ENCODE data around the gene FOXP4. TPM values are rescaled to one million over a fixed set of nuclear protein-coding genes. Genes with fewer than 3 reads are reported as not detected.

FOXP4 gene
- polyA plus RNA-seq, 3 donors: 28.8 to 43.6 (median 36.4) TPM

GRCh38 chr6:41630069-41630468, 83.9 kb downstream of the FOXP4 start:
- no peak for DNase-seq (ENCODE audit: extremely low read depth in 1 of 11, low read depth in 9 of 11, low spot score in 4 of 11)

DNA sequence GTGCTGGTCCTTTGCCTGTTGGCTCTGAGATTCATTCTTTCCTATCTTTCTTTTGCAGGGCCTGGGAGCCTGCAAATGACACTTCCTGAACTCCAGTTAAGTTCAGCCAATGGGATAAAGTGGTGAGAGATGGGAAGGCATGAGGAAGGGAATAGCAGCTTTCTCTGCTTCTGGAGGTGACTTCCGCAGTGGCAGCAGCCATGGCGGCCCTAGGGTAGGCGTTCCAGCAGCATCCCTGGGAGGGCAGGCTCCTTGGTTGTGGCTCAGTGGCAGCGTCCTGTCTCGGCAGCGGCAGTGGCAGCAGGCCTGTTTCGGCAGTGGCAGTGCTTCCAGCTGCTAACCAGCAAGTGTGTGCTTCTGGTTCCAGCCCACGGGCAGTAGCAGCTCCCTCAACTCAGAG, 84.8 kb downstream of the FOXP4 start:
- DNase-seq (ENCODE audit: extremely low read depth in 1 of 11, low read depth in 9 of 11, low spot score in 4 of 11): no peak

- no peak for DNase-seq (ENCODE audit: extremely low read depth in 1 of 11, low read depth in 9 of 11, low spot score in 4 of 11)
Observed at GRCh38 chr6:41633056-41633634, 87.0 kb downstream of the FOXP4 start.

DNA sequence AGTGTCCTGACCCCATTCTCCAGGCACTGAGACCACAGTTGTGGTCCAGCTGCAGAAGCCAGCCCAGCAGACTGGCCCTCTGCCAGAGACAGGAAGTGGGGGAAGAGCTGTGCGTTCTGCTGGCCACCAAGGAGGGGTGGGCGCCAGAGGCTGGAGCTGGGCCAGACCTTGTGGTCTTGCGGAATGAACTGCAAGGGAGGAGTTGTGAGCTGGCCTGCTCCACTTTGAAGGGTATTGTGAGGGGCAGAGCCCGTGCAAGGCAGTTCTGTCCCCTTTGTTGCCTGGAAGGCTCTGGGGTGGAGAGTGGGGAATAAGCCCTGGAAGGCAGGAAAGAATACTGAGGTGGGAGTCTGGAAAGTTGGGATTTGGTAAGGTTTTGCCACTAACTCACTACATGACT, 88.5 kb downstream of the FOXP4 start:
- DNase-seq (ENCODE audit: extremely low read depth in 1 of 11, low read depth in 9 of 11, low spot score in 4 of 11): peak in 2 of 11 donors; percentile 59 to 74

- DNase-seq (ENCODE audit: extremely low read depth in 1 of 11, low read depth in 9 of 11, low spot score in 4 of 11): no peak
Observed at GRCh38 chr6:41635365-41635764, 89.2 kb downstream of the FOXP4 start.

DNA sequence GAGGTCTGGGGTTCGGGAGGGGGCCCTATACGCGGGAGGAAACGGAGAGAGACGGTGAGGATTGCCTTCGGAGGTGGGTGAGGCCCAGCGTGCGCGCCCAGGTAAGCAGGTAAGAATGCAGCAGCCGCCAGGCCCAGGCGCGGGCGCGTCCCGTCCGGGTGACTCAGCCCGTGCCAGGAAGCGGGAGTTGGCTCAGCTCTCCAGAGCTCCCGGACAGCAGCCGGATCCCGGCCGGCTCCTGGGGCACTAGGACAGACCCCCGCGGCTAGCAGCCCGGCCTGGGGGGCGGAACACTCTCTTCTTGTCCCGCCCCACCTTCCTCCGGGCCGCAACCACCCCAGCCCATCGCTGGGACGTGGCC, 90.6 kb downstream of the FOXP4 start:
- DNase-seq (ENCODE audit: extremely low read depth in 1 of 11, low read depth in 9 of 11, low spot score in 4 of 11): no peak

DNA sequence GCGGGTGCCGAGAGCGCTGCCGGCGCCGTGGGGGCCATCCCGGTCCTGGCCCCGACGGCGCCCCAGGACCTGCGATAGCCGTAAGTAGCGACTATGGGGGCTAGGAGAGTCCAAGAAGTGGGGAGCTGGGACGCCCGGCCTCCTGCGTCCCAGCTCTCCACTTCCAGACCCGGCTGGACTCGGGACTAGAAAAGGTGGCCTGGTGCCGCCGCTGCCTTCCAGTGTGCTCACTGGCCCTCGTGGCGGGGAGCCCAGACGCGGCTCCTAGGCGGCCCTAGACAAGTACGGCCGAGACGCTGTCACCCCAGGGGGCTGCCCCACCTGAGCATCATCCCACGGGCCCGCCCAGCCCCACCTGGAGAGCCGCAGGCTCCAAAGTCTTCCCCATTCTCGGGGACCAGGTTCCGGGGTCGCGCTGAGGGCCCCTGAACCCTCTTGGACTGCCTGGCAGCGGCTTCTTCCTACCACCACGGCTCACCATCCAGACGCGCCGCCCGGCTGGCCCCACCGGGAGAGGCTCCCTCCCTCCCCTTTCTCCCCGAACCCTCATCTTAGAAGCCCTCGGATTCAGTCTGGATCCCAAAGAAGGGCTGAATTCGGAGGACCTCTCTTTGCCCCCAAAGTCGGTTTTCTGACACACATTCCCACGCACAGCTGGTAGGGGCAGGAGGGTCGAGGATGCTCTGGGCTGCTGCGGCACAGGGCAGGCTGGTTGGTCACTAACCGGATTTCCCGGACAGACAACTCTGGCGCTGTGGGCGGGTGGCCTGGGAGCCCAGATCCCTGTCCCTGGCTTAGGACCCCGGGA, 91.2 kb downstream of the FOXP4 start:
- no peak for DNase-seq (ENCODE audit: extremely low read depth in 1 of 11, low read depth in 9 of 11, low spot score in 4 of 11)

DNA sequence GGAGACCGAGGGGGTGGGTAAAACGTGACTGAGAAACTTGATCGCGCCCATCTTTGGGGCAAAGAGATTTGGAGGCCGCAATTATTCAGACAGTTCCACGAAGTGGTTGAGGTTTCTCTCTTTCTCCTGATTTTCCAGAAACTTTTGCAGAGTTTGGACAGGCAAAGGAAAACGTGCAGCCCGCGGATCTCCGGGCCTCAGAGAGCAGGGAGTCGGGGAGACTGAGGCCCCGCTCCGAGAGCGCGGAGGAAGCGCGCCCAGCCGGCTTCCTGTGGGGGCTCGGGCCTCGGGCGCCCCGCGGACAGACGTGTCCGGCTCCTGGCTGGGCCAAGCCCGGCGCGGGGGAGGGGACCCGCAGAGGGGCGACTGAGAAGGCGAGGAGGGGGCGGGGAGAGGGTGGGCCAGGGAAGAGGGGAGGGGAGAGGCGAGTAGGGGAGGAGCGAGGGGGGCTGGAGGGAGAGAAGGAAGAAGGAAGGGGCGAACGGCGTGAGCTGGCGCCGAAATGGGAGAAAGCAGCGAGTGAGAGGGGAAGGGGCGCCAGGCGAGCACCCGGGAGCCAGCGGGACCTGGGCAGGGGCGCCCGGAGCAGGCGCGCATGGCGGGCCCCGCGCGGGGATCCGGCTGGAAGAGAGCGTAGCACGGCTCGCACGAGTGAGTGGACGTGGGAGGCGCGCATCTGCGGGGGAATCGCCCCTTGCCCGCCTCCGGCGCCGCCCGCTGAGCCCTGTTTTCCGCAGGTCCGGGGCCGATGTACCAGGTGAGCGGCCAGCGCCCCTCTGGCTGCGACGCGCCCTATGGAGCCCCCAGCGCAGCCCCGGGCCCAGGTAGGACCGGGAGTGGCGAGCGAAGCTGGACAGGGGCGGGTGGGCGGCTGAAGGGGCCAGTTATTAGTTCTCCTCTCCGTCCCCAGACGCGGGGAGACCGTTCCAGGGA, 92.1 kb downstream of the FOXP4 start, which contains the start of gene MDFI:
MDFI (plus strand) TSS at position 467 of the 933 bp plus-strand sequence; CDS start at position 749, 282 bp downstream.
- DNase-seq (ENCODE audit: extremely low read depth in 1 of 11, low read depth in 9 of 11, low spot score in 4 of 11): peak in 3 of 11 donors; percentile 69 to 82 (median 78)

GRCh38 chr6:41638935-41639808, 93.0 kb downstream of the FOXP4 start:
- peak in 1 of 11 donors; percentile 43 for DNase-seq (ENCODE audit: extremely low read depth in 1 of 11, low read depth in 9 of 11, low spot score in 4 of 11)

DNA sequence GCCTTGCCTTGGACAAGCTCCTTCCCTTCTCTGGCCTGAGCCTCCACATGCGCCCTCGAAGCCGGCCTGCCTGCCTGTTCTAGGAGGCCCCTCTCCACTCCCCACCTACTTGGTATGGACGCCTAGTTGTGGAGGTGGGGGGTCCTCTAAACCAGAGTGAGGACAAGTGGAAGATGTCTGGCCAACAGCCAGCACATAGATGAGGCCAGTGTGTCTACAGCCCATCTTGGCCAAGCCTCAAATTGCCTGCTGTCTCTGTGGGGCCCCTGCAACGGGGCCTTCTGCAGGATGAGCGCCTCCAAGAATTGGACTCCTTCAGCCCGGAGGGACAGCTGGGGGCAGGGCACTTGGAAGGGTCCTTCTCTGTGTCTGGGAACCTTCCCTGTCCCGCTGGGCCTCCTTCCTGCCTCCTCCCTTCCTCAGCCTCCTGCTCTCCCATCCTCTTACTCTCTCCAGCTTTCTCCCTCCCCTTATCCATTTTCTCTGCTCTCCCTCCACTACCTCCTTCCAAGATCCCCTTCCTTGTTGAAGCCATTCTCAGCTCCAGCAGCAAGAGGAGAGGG, 93.7 kb downstream of the FOXP4 start:
- DNase-seq (ENCODE audit: extremely low read depth in 1 of 11, low read depth in 9 of 11, low spot score in 4 of 11): peak in 1 of 11 donors; percentile 56

DNA sequence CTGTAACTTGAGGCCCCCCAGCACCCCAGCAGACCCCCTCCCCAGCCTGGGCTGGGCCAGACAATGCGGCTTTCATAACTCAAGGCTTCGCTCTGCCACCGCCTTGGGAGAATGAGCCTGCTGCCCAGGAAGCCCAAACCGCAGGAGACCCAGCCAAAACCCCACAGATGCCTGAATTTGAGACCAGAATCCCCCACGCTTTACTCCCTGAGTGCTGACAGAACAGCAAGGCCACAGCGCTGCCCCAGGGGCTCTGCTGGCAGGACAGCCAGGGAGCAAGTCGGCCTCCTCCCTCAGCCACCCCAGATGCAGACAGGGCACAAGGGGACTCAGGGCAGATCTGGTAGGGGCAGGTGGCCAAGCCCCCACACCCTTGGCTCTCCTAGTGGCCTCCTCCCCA, 94.2 kb downstream of the FOXP4 start:
- no peak for DNase-seq (ENCODE audit: extremely low read depth in 1 of 11, low read depth in 9 of 11, low spot score in 4 of 11)

GRCh38 chr6:41641352-41641925, 95.3 kb downstream of the FOXP4 start:
- DNase-seq (ENCODE audit: extremely low read depth in 1 of 11, low read depth in 9 of 11, low spot score in 4 of 11): no peak

GRCh38 chr6:41642090-41642959, 96.1 kb downstream of the FOXP4 start:
- no peak for DNase-seq (ENCODE audit: extremely low read depth in 1 of 11, low read depth in 9 of 11, low spot score in 4 of 11)

DNA sequence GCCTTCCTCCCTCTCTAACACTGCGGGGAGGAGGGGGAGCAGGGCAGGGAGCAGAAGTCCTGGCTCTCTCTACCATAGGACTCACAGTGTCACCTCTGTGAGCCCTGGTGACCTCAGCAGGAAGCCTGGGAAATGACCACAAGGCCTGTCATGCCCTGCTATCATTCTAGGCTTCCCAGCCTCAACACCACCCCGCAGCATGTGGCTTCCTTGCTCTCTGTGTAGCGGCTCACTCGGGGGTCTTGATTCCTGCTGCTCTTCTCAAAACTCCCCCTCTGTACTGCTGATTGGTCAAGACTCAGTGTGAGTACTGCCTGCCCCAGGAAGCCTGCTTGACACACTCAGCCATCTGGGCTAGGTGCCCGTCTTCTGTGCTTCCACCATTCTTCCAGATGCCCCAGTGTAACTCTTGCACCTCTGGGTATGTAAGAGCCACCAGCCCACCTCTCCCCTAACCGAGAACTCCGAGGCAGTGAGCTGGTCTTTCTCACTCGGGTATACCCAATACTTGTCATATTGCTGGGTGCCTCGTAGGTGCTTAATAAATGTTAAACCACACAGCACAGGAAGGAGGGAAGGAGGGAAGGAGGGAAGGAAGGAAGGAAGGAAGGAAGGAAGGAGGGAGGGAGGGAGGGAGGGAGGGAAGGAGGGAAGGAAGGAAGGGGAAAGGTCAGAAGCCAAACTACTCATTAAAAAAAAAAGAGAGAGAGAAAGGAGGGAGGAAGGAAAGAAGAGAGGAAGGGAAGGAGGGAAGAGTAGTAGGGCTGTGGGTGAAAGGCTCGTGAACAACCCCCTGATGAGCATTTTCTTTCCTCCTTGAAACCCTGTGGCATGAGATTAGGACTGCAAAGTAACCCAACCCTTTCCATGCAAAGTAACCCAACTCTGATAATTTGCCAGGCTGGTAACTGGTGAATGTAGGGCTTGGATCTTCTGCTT, 97.0 kb downstream of the FOXP4 start:
- no peak for DNase-seq (ENCODE audit: extremely low read depth in 1 of 11, low read depth in 9 of 11, low spot score in 4 of 11)

DNA sequence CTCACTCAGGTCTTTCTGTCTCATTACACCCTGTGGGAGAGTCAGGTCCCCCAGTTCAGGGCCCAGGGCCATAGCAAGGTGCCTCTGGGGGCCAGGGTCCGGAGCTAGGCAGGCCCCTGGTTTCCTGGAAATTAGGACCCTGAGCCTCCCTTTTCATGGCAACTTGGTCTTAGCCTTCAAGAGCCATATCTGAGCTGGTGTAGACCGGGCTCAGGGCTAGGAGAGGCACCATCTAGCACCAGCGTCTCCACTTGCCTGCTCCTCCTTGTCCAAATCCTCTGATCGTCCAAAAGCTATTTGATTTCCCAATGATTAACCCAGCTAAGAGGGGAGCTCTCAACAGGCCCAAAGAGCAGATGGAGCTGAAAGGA, 97.7 kb downstream of the FOXP4 start:
- no peak for DNase-seq (ENCODE audit: extremely low read depth in 1 of 11, low read depth in 9 of 11, low spot score in 4 of 11)

DNA sequence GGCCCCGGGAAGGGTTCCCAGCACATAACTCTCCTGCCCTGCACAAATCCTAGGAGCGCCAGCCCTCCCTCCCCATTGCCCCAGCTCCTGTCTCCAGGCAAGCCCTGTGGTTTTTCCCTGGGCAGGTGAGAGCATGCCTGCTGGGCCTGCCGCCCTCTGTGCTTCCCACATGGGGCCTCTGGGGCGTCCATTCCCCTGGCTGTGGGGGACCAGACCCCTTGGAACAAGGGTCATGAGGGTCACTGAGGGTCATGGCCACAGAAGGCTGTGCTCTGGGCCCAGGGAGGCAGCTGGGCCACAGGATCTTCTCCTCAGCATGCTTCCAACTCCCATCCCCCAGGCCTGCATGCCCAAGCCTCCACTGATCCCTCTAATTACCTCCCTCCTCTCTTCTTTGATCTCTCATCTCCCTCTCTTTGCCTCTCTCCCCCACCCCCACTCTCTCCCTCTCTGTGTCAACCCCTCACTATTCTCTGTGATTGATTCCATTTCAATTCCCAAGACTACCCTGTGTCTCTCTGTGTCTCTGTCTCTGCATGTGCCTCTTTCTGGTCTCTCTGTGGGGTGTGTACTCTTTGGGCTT, 98.2 kb downstream of the FOXP4 start:
- DNase-seq (ENCODE audit: extremely low read depth in 1 of 11, low read depth in 9 of 11, low spot score in 4 of 11): no peak
